ENCODE results near the gene DSCAML1.

GRCh38 chr11:117594721-117595120 lies 202.3 kb downstream of the DSCAML1 start:
- TF ChIP-seq FOSL1 (tag; conservative IDR thresholded peaks at IDR 0.05) (no peak), FOXA1 (IDR thresholded peaks at IDR 0.05; ENCODE audit: borderline replicate concordance) (no peak)

All from K562 (cell line).